PC-9 (cell line): Measurements from ENCODE around the gene ARHGEF40. TPM values are rescaled to one million over a fixed set of nuclear protein-coding genes. Genes with fewer than 3 reads are reported as not detected.

Experiments used
- BruUV-seq: library from RNA; stranded (reverse); fragments of 400-500 nt; replicated peaks from 2 replicates; lab custom pipeline; 2021; lab: Mats Ljungman, UMichigan
- CTCF ChIA-PET: fragments of 300-600 bp; sonication (Branson Sonifier 250); formaldehyde crosslinking; loops from one replicate; lab custom pipeline; 2022; ENCODE audit warnings: antibody characterized with exemption; lab: Charles Lee
- POLR2A ChIA-PET: fragments of 300-600 bp; sonication (Branson Sonifier 250); formaldehyde crosslinking; loops from one replicate; lab custom pipeline; 2022; ENCODE audit warnings: antibody characterized with exemption; ENCODE audit not compliant: unreplicated experiment; lab: Charles Lee
- DNase-seq, 2 experiments: peaks; one replicate each; pipeline versions ENCODE4 v3.0.0 to v3.0.0-alpha.2; 2015 to 2022; ENCODE audit warnings: mixed read lengths in 1 of 2
- H2AFZ ChIP-seq: fragments of 200-600 bp; sonication (generic); 2 replicates; pipeline ENCODE4 v1.8.1; 2017; ENCODE audit warnings: antibody characterized with exemption
- H3F3A ChIP-seq: fragments of 200-600 bp; sonication (generic); 2 replicates; pipeline ENCODE4 v1.8.1; 2017; ENCODE audit warnings: antibody characterized with exemption, mild to moderate bottlenecking, low read depth; ENCODE audit not compliant: insufficient read depth
- H3K27ac ChIP-seq: fragments of 200-600 bp; sonication (generic); 2 replicates; pipeline ENCODE4 v1.6.1; 2016; ENCODE audit warnings: mixed run types
- H3K27me3 ChIP-seq: fragments of 200-600 bp; sonication (generic); 2 replicates; pipeline ENCODE4 v1.6.1; 2016; ENCODE audit warnings: low read depth, mixed run types; ENCODE audit not compliant: insufficient read depth
- H3K36me3 ChIP-seq: fragments of 200-600 bp; sonication (generic); 2 replicates; pipeline ENCODE4 v1.6.1; 2016; ENCODE audit warnings: low read depth, mixed run types
- H3K4me1 ChIP-seq: fragments of 200-600 bp; sonication (generic); replicated peaks from 2 replicates; pipeline ENCODE4 v1.6.1; 2016; ENCODE audit warnings: mixed run types; ENCODE audit not compliant: insufficient read depth
- H3K4me2 ChIP-seq: fragments of 200-600 bp; sonication (generic); 2 replicates; pipeline ENCODE4 v1.6.1; 2017; ENCODE audit warnings: mixed run types
- H3K4me3 ChIP-seq: fragments of 200-600 bp; sonication (generic); 2 replicates; pipeline ENCODE4 v1.6.1; 2016; ENCODE audit warnings: mixed run types
- H3K79me2 ChIP-seq: fragments of 200-600 bp; sonication (generic); 2 replicates; pipeline ENCODE4 v1.6.1; 2017; ENCODE audit warnings: low read depth, mixed run types
- H3K9me2 ChIP-seq: fragments of 200-600 bp; sonication (generic); 2 replicates; pipeline ENCODE4 v1.8.1; 2017; ENCODE audit warnings: mild to moderate bottlenecking; ENCODE audit not compliant: insufficient read depth
- H3K9me3 ChIP-seq: fragments of 200-600 bp; sonication (generic); 2 replicates; pipeline ENCODE4 v1.8.1; 2016; ENCODE audit warnings: low read depth; ENCODE audit not compliant: insufficient read depth
- H4K20me1 ChIP-seq: fragments of 200-600 bp; sonication (generic); 2 replicates; pipeline ENCODE4 v1.8.1; 2017; ENCODE audit not compliant: insufficient read depth
- EZH2 ChIP-seq: fragments of 200-600 bp; sonication (generic); IDR thresholded peaks from 2 replicates; pipeline ENCODE4 v1.8.0; 2017; ENCODE audit warnings: antibody characterized with exemption, low read depth
- intact Hi-C: fragments of 100-400 bp; cut with micrococcal nuclease; formaldehyde crosslinking; loops from one replicate; pipeline ENCODE4 v1.10.0; 2022; ENCODE audit not compliant: unreplicated experiment
- total RNA-seq: library from RNA; stranded (reverse); gene quantifications from 2 replicates; pipeline ENCODE4 v1.2.3, GENCODE V29; 2021
- TF ChIP-seq, protein P1 (sequence below): fragments of 200-600 bp; sonication (generic); conservative IDR thresholded peaks from 2 replicates; pipeline ENCODE4 v1.6.1; 2017; ENCODE audit warnings: mixed run types, antibody characterized with exemption, mild to moderate bottlenecking, moderate library complexity

Gene ARHGEF40
- total RNA-seq, 1 experiment from 2014 or later: 13.0 TPM

DNA sequence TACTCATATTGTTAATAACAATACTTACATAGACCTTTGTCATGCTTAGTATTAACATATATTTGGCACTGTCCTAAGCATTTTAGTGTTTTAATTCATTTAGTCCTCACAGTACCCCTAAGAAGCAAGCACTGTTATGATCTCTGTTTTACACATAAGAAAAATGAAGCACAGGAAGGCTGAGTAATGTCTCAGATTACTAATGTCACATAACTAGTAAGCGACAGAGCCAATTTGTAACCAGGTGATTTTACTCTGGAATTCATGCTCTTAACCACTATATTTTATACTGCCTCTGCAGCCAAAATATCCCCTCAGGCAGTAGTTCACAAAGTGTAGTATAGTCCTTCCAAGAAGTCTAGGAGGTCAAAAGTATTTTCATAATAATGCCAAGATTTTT is 51.0 kb downstream of the ARHGEF40 start:
- Histone ChIP-seq H3K4me1 (no peaks in the 10 kb centered on the region), H3K4me3 (no peak overlapping the region), H3K9me3 (no peaks in the 10 kb centered on the region), H2AFZ (no peak overlapping the region), H3K27me3 (no peaks in the 10 kb centered on the region), H3K79me2 (no peaks in the 10 kb centered on the region), H3K36me3 (no peaks in the 10 kb centered on the region), H3K4me2 (no peak overlapping the region), H3K9me2 (no peaks in the 10 kb centered on the region), H3K27ac (no peak overlapping the region), H4K20me1 (no peaks in the 10 kb centered on the region), H3F3A (no peaks in the 10 kb centered on the region)
- DNase-seq: no peak
- no TSS peak for BruUV-seq
- intact Hi-C loops: no loop called here
- POLR2A ChIA-PET: no interaction called here
- CTCF ChIA-PET: no interaction called here
- TF ChIP-seq, protein P1, sequence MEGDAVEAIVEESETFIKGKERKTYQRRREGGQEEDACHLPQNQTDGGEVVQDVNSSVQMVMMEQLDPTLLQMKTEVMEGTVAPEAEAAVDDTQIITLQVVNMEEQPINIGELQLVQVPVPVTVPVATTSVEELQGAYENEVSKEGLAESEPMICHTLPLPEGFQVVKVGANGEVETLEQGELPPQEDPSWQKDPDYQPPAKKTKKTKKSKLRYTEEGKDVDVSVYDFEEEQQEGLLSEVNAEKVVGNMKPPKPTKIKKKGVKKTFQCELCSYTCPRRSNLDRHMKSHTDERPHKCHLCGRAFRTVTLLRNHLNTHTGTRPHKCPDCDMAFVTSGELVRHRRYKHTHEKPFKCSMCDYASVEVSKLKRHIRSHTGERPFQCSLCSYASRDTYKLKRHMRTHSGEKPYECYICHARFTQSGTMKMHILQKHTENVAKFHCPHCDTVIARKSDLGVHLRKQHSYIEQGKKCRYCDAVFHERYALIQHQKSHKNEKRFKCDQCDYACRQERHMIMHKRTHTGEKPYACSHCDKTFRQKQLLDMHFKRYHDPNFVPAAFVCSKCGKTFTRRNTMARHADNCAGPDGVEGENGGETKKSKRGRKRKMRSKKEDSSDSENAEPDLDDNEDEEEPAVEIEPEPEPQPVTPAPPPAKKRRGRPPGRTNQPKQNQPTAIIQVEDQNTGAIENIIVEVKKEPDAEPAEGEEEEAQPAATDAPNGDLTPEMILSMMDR: no peak
- no peak for TF ChIP-seq EZH2

DNA sequence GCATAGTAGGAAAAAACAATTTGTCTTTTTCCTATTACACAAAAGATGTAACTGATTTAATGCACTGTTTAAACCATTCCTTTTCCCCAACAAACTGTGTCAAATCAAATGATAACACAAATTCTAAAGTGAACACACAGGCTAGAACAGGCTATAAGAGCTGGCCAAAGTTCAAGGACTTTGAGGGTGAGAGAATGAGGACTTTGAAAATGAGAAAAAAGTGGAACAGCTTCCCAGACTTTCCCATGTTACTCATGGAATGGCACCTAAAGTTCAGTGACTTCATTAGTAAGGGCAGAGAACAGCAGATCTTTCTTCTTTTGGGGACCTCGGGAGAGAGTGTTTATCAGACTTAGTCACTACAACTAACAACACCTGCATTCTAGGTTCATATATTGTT is 53.3 kb downstream of the ARHGEF40 start:
- POLR2A ChIA-PET: no interaction called here
- no peaks in the 10 kb centered on the region for H3K36me3 ChIP-seq
- H3K79me2 ChIP-seq: no peaks in the 10 kb centered on the region
- BruUV-seq: no TSS peak
- no peaks in the 10 kb centered on the region for H3F3A ChIP-seq
- H3K9me2 ChIP-seq: no peaks in the 10 kb centered on the region
- H2AFZ ChIP-seq: no peak overlapping the region
- no peaks in the 10 kb centered on the region for H3K4me1 ChIP-seq
- no peak for DNase-seq
- H4K20me1 ChIP-seq: no peaks in the 10 kb centered on the region
- no peak overlapping the region for H3K4me3 ChIP-seq
- intact Hi-C loops: no loop called here
- H3K27me3 ChIP-seq: 0 out of 2 replicates have a peak, but pooled peaks cover 5% of the 10 kb centered on the region
- no peaks in the 10 kb centered on the region for H3K9me3 ChIP-seq
- CTCF ChIA-PET: no interaction called here
- H3K27ac ChIP-seq: no peak overlapping the region
- no peak for TF ChIP-seq EZH2
- TF ChIP-seq, protein P1: no peak
- no peak overlapping the region for H3K4me2 ChIP-seq

- H3K27me3 ChIP-seq: no peaks in the 10 kb centered on the region
- no peak overlapping the region for H2AFZ ChIP-seq
- H3K27ac ChIP-seq: no peak overlapping the region
- ChIA-PET POLR2A (no interaction called here), CTCF (no interaction called here)
- DNase-seq: no peak
- intact Hi-C loops: no loop called here
- no TSS peak for BruUV-seq
- H3K9me2 ChIP-seq: no peaks in the 10 kb centered on the region
- H3K9me3 ChIP-seq: no peaks in the 10 kb centered on the region
- no peak overlapping the region for H3K4me3 ChIP-seq
- no peaks in the 10 kb centered on the region for H3K79me2 ChIP-seq
- TF ChIP-seq, protein P1: no peak
- TF ChIP-seq EZH2: no peak
- H4K20me1 ChIP-seq: no peaks in the 10 kb centered on the region
- H3F3A ChIP-seq: no peaks in the 10 kb centered on the region
- H3K4me2 ChIP-seq: no peak overlapping the region
- no peaks in the 10 kb centered on the region for H3K4me1 ChIP-seq
- no peaks in the 10 kb centered on the region for H3K36me3 ChIP-seq
Observed at GRCh38 chr14:21133901-21134300, 63.8 kb downstream of the ARHGEF40 start.
